GM21515 (cell line): ENCODE results near the gene LPXN.

Experiments used
- ATAC-seq: cut with Tn5 transposase; IDR thresholded peaks from one replicate; pipeline ENCODE4 v1.9.1; 2021; ENCODE audit not compliant: unreplicated experiment

The LPXN gene

GRCh38 chr11:58575377-58576020 lies at the start of gene LPXN:
LPXN (minus strand) TSS chr11:58575856; CDS start chr11:58575772, 84 bp downstream.
- no peak for ATAC-seq

DNA sequence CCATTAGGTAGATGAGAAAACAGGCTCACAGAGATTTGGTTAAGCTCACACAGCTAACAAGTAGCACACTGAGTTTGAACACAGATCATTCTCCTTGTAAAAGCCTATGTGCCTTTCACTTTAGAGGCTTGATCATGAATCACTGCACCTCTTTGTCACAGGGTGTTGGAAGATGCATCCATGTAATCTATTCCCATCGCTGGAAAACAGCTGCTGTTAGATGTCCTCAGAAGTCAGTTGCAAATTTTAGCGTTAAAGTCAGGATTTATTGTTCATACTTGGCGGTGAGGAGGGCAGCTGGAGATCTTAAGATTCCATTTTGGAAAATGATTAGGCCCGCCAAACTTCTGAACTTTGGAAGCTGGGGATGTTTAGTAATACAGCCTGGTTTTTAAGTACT lies 49.4 kb upstream of the LPXN start:
- ATAC-seq = no peak

DNA sequence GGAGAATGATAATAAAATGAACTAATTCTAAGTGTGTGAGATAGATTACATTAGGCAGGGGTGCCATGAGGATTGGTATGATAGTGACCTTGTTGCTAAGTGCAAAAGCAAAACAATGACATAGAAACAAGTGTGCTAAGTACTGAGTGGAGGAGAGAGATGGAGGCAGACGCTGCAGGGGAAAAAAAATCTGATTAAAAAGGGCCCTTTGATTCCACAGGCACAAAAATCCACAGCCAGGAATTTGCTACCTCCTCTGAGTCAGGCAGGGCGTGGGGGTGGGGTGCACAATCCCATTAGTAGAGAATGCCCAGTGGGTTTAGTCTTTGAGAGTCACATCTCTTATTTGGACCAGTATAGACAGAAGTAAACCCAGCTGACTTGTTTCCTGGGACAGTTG lies 46.7 kb upstream of the LPXN start, which contains the start of gene CNTF:
CNTF (plus strand) TSS at position 322 of the 400 bp plus-strand sequence. CDS start 88 bp downstream, outside the sequence.
- no peak for ATAC-seq

GRCh38 chr11:58621586-58622262 lies 46.1 kb upstream of the LPXN start:
- ATAC-seq = no peak

GRCh38 chr11:58617976-58618557 lies 42.4 kb upstream of the LPXN start:
- no peak for ATAC-seq

DNA sequence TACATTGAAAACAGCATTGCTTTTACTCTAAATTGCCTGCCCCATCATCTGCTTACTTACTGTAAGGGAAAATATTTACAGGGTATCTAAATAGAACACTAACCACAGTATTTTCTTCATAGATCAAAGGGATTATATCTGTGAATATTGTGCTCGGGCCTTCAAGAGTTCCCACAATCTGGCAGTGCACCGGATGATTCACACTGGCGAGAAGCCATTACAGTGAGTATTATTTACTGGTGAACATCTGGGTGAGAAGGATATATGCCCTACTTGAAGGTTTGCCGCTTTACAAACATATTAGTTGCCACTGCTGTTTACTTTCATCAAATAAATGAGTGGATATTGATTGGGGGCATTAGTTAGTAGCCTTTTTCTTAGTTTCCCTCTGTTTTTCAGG lies 40.9 kb upstream of the LPXN start:
- ATAC-seq = no peak

- no peak for ATAC-seq
These were observed 39.9 kb upstream of the LPXN start for GRCh38 chr11:58615559-58615958.

DNA sequence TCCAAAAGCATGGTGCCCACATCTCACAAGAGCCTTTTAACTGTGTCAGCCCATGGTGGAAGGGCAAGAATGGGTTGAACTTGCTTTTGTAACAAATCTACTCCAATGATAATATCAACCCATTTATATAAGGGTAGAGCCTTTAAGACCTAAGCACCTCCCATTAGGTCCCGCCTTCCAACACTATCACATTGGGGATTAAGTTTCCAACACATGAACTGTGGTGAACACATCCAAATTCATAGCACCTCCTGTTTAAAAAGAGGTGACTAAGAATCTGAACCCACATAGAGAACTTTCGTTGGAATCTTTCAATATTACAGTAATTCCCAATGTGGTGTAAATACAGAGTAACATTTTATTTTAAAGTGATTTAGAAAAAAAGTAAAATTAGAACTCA lies 37.6 kb upstream of the LPXN start:
- no peak for ATAC-seq

GRCh38 chr11:58609723-58610122 lies 34.1 kb upstream of the LPXN start:
- ATAC-seq = no peak

- ATAC-seq = no peak
These were observed 32.7 kb upstream of the LPXN start for GRCh38 chr11:58608331-58608730.

GRCh38 chr11:58606930-58607714 lies 31.5 kb upstream of the LPXN start:
- ATAC-seq = no peak

GRCh38 chr11:58600510-58600909 lies 24.9 kb upstream of the LPXN start:
- ATAC-seq = no peak

- no peak for ATAC-seq
These were observed 22.0 kb upstream of the LPXN start for GRCh38 chr11:58597486-58598144.

GRCh38 chr11:58596621-58597020 lies 21.0 kb upstream of the LPXN start:
- no peak for ATAC-seq

DNA sequence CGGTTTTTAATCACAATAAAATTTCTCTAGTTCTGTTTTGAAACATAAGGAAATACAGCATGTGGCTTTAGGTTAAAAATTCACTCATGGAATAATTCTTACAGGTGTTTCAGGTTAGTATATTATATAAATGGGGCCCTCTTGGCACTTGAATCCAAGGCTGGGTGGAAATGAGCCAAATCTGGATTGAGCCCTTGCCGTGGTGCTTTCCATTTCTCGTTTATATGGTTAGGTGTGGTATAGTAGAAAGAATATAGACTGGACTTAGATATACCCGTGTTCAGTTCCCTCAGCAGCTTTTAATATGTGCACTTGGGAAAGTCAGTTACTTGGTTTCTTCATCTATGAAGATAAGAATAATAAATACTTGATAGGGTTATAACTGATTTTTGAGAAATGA lies 19.2 kb upstream of the LPXN start:
- ATAC-seq = no peak

DNA sequence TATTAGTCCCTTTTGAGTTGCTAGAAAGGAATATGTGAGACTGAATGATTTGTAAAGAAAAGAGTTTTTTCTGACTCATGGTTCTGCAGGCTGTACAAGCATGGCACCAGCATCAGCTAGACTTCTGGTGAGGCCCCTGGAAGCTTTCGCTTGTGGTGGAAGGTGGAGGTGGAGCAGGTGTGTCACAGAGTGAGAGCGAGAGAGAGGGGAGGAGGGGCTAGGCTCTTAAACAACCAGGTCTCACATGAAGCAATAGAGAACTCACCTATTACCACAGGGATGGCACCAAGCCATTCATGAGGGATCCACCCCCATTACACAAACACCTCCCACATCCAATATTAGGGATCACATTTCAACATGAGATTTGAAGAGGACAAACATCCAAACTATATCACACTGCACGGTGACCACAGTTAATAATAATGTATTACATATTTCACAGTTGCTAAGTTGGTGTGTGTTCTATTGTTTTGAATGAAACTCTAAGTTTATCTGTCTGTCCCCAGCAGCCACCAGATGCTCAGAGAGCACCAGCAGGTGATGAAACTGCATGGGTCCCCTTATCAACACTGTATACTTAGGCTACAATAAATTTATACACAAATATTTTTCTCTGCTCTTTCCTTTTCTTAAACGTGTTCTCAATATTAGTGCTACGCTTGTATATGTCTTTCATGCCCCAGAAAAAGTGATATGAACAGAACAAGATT lies 17.3 kb upstream of the LPXN start:
- no peak for ATAC-seq

DNA sequence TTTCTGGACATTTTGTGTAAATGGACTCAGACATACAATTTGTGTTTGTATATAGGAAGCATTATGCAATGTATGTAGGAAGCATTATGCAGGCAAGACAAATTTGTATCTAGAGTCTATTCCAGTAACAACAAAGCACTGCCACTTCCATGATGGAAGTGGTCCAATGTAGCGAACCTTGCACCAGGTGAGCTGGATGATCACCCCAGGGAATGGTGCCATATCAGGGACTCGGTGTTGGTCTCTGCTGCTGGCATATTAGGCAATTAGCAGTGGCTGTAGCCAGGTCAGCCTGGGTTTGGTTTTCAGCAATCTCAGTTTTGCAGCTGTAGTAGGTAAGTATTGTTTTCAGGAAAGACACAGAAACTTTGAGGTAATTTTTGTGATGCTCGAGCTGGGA lies 16.0 kb upstream of the LPXN start:
- ATAC-seq = no peak

GRCh38 chr11:58586998-58587397 lies 11.3 kb upstream of the LPXN start:
- no peak for ATAC-seq

DNA sequence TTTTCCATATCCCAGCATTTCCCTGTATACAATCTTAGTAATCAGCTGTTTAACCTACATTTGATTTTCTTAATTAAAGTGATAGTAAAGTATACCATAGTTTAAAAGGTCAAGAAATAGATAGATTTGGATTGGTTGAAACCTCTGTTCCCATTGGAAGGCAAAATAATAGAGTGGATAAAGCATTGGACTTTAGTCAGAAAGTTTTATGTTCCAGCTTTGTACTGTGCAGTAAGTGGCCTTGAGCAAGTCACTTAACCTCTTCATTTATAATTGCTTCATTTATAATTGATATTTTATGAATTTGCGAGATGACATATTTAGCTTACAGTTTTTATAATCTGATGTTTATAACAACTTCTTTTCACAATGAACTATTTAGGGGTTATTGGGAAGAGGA lies 6.8 kb upstream of the LPXN start:
- ATAC-seq = no peak

GRCh38 chr11:58580311-58580710 lies 4.7 kb upstream of the LPXN start:
- no peak for ATAC-seq
